Breast epithelium (tissue), 4 donors: Measurements from ENCODE around the gene VEGFC. TPM values are rescaled to one million over a fixed set of nuclear protein-coding genes. Genes with fewer than 3 reads are reported as not detected.

Source experiments
- DNase-seq, 2 donors: peaks; one replicate each; pipeline ENCODE4 v3.0.0-alpha.2; 2019; ENCODE audit warnings: low spot score in 2 of 2
- H3K27ac ChIP-seq, 2 donors: fragments of 200-600 bp; sonication (generic) in 1 of 2; one replicate each; pipeline ENCODE4 v1.5.1; 2016 to 2019; ENCODE audit warnings: mild to moderate bottlenecking in 1 of 2
- H3K27me3 ChIP-seq, 2 donors: fragments of 200-600 bp; sonication (generic) in 1 of 2; one replicate each; pipeline versions ENCODE4 v1.5.1 to v1.6.0; 2017 to 2019; ENCODE audit warnings: control low read depth in 1 of 2, mild to moderate bottlenecking in 1 of 2
- H3K36me3 ChIP-seq: fragments of 200-600 bp; one replicate; pipeline ENCODE4 v1.5.1; 2019
- H3K4me1 ChIP-seq, 2 donors: fragments of 200-600 bp; sonication (generic); one replicate each; pipeline ENCODE4 v1.5.1; 2016 to 2019; ENCODE audit warnings: control low read depth in 1 of 2
- H3K4me3 ChIP-seq, 3 donors: fragments of 200-600 bp; sonication (generic); 1 replicate in 2 of 3; 2 replicates in 1 of 3; pipeline ENCODE4 v1.5.1; 2016 to 2019; ENCODE audit warnings: mild to moderate bottlenecking in 3 of 3, moderate library complexity in 2 of 3
- H3K9me3 ChIP-seq, 2 donors: fragments of 200-600 bp; sonication (generic) in 1 of 2; one replicate each; pipeline ENCODE4 v1.5.1; 2016 to 2019; ENCODE audit warnings: control low read depth in 1 of 2
- CTCF ChIP-seq, 3 donors: fragments of 450-650 bp; IDR thresholded peaks; one replicate each; pipeline ENCODE4 v1.5.1; 2016 to 2017; ENCODE audit warnings: antibody characterized with exemption in 3 of 3, mild to moderate bottlenecking in 3 of 3, moderate library complexity in 3 of 3
- POLR2A ChIP-seq: fragments of 450-650 bp; IDR thresholded peaks from one replicate; pipeline ENCODE4 v1.6.1; 2016; ENCODE audit warnings: antibody characterized with exemption, mild to moderate bottlenecking, moderate library complexity
- POLR2AphosphoS5 ChIP-seq, 3 donors: sonication (generic); formaldehyde crosslinking; IDR thresholded peaks; one replicate each; pipeline ENCODE4 v1.6.1; 2017; ENCODE audit warnings: antibody characterized with exemption in 3 of 3
- intact Hi-C: fragments of 100-400 bp; cut with DNase I; formaldehyde crosslinking; loops from one replicate; pipeline ENCODE4 v1.15.1; 2023; ENCODE audit warnings: low total_unique reads
- total RNA-seq, 3 donors: library from RNA; depleted of rRNA; stranded (reverse); fragments of >200 nt; gene quantifications; one replicate each; pipeline ENCODE4 v1.1.0, GENCODE V29; 2016

VEGFC gene
- total RNA-seq, 3 donors from 2014 or later, result 6.9 to 17.0 (median 11.2) TPM

- no peak for TF ChIP-seq CTCF (IDR thresholded peaks at IDR 0.05)
- no peak for TF ChIP-seq POLR2A
- no peak for TF ChIP-seq POLR2AphosphoS5 (IDR thresholded peaks at IDR 0.05)
- DNase-seq, result no peak
- intact Hi-C loops, result no loop called here
- Histone ChIP-seq H3K36me3 (no peaks in the 10 kb centered on the region), H3K9me3 (no peaks in the 10 kb centered on the region), H3K4me3 (no peak overlapping the region), H3K27me3 (no peaks in the 10 kb centered on the region), H3K4me1 (no peaks in the 10 kb centered on the region), H3K27ac (no peak overlapping the region)
Observed at GRCh38 chr4:176830971-176831370, 38.2 kb upstream of the VEGFC start.

- Histone ChIP-seq H3K36me3 (no peaks in the 10 kb centered on the region), H3K27ac (no peak overlapping the region), H3K9me3 (no peaks in the 10 kb centered on the region), H3K27me3 (no peaks in the 10 kb centered on the region), H3K4me1 (no peaks in the 10 kb centered on the region), H3K4me3 (no peak overlapping the region)
- TF ChIP-seq POLR2AphosphoS5 (IDR thresholded peaks at IDR 0.05), result no peak
- TF ChIP-seq POLR2A, result no peak
- TF ChIP-seq CTCF (IDR thresholded peaks at IDR 0.05), result no peak
- intact Hi-C loops, result no loop called here
- no peak for DNase-seq
Observed at GRCh38 chr4:176825586-176825985, 32.9 kb upstream of the VEGFC start.

- no peak for DNase-seq
- no peaks in the 10 kb centered on the region for H3K36me3 ChIP-seq
- H3K4me3 ChIP-seq, result no peak overlapping the region
- no peaks in the 10 kb centered on the region for H3K27me3 ChIP-seq
- intact Hi-C loops, result no loop called here
- no peaks in the 10 kb centered on the region for H3K4me1 ChIP-seq
- TF ChIP-seq POLR2AphosphoS5 (IDR thresholded peaks at IDR 0.05) (no peak), CTCF (IDR thresholded peaks at IDR 0.05) (no peak), POLR2A (no peak)
- H3K9me3 ChIP-seq, result no peaks in the 10 kb centered on the region
- H3K27ac ChIP-seq, result no peak overlapping the region
Observed at GRCh38 chr4:176824645-176825366, 32.1 kb upstream of the VEGFC start.

GRCh38 chr4:176818531-176818930 lies 25.8 kb upstream of the VEGFC start:
- Histone ChIP-seq H3K36me3 (no peaks in the 10 kb centered on the region), H3K4me1 (no peaks in the 10 kb centered on the region), H3K9me3 (no peaks in the 10 kb centered on the region), H3K27me3 (no peaks in the 10 kb centered on the region), H3K27ac (no peak overlapping the region), H3K4me3 (no peak overlapping the region)
- TF ChIP-seq POLR2AphosphoS5 (IDR thresholded peaks at IDR 0.05) (no peak), POLR2A (no peak), CTCF (IDR thresholded peaks at IDR 0.05) (no peak)
- intact Hi-C loops, result no loop called here
- DNase-seq, result no peak

GRCh38 chr4:176817204-176817603 lies 24.5 kb upstream of the VEGFC start:
- no peak for DNase-seq
- Histone ChIP-seq H3K27ac (no peak overlapping the region), H3K9me3 (no peaks in the 10 kb centered on the region), H3K4me1 (no peaks in the 10 kb centered on the region), H3K27me3 (no peaks in the 10 kb centered on the region), H3K4me3 (no peak overlapping the region), H3K36me3 (no peaks in the 10 kb centered on the region)
- TF ChIP-seq POLR2AphosphoS5 (IDR thresholded peaks at IDR 0.05), result no peak
- TF ChIP-seq POLR2A, result no peak
- no peak for TF ChIP-seq CTCF (IDR thresholded peaks at IDR 0.05)
- intact Hi-C loops, result no loop called here
